Retinal pigment epithelial cell (primary cell): ENCODE data around the gene PRR5L.

Experiments used
- DNase-seq: peaks from one replicate; pipeline ENCODE4 v3.0.0-alpha.2; 2010; ENCODE audit warnings: low read depth
- H3K4me3 ChIP-seq: 2 replicates; pipeline ENCODE4 v1.5.1; 2011; ENCODE audit warnings: mild to moderate bottlenecking, low read length, control low read depth, moderate library complexity
- TF ChIP-seq, protein P1 (sequence below): conservative IDR thresholded peaks from 2 replicates; pipeline ENCODE4 v1.5.1; 2011; ENCODE audit warnings: low read depth, low read length, control low read depth, inconsistent platforms

The PRR5L gene

DNA sequence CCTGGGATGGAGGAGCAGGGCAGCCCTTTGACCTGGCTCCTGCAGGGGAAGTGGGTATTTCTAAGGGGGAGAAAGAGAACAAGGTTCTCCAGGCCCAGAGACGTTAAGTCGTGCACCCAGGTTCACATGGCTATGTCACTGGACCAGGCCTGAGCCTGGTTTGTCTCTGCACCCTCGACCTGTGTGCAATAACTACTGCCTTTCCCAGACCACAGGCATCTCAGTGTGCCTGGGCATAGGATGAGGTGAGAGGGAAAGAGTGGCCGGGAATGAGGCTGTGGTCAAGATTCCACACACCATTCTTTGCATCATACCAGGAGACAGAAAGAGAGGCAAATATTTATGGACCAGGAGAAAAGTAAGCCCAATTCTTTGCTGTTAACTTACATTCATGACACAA is 66.8 kb downstream of the PRR5L start:
- TF ChIP-seq, protein P1, sequence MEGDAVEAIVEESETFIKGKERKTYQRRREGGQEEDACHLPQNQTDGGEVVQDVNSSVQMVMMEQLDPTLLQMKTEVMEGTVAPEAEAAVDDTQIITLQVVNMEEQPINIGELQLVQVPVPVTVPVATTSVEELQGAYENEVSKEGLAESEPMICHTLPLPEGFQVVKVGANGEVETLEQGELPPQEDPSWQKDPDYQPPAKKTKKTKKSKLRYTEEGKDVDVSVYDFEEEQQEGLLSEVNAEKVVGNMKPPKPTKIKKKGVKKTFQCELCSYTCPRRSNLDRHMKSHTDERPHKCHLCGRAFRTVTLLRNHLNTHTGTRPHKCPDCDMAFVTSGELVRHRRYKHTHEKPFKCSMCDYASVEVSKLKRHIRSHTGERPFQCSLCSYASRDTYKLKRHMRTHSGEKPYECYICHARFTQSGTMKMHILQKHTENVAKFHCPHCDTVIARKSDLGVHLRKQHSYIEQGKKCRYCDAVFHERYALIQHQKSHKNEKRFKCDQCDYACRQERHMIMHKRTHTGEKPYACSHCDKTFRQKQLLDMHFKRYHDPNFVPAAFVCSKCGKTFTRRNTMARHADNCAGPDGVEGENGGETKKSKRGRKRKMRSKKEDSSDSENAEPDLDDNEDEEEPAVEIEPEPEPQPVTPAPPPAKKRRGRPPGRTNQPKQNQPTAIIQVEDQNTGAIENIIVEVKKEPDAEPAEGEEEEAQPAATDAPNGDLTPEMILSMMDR: no peak
- H3K4me3 ChIP-seq: no peak overlapping the region
- peak; percentile 71 for DNase-seq

DNA sequence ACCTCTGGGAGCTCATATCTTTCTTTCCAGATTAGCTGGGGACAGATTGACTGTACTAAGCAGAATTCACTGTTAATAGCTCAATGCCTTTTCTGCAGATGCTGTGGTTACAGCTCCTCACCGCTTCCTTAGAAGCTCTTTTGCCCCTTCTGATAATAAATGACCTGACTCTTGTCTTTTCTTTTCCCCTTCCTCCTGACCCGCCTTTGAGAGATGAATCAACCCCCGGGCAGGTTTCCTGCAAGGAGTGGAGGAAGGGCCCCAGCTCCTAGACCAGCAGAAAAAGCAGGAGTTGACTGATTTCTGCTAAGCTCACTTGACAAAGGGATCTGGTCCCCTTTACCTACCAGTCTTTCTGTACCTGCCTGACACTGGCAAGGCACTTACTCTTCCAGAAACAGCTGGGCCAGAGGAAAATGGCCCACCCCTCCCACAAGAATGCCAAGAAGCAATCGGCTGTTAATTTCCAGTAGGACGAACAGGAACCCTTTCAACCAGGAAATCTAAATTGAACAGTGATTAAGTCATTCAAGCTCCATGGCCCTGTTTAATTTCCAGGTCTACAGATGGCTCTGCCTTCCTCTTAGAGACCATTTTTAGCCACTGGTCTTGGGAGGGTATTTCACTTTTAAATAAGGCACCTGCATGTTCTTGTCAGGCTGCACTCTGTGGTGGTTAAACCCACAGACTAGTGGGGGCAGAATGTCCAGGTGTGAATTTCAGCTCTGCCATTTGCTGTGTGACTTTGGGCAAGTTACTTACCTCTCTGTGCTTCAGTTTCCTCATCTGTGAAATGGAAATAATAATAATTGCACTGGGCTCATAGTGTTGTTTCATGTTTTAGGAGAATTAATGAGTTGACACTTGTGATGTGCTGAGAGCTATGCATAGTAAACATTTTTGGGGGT is 67.5 kb downstream of the PRR5L start:
- H3K4me3 ChIP-seq: no peak overlapping the region
- DNase-seq: no peak
- TF ChIP-seq, protein P1: no peak

DNA sequence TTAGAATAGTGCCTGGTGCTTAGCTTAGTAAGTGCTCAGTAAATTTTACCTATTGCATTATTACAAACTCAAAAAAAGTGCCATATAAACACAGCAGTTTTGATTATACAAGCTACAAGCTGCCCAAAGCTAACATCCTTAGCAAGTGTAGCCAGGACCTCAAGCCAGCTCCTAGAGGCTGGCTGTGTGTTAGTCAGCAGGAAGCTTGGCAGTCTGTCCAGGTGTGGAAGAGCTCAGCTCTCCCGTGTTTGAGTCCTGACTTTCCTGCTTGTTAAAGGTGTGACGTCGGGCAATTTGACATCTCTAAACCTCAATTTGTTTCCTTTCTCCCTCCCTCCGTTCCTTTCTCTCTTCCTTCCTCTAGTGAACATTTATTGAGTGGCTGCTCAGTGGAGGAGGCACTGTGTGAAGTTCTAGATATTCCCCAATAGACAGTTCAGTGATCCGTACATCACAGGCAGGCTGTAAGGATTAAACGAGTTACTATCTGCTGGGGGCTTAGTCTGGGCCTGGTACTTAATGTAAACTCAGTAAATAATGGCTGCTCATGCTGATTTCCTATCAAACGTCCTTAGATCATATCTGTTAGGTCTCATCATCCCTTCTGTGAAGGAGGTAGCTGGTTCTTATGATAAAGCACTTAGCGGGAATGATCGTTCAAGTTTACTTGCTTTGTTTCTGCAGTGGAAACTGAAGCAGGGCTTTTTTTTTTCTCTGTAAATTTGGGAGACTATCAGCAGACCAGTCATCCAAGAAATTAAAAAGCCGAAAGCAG is 68.7 kb downstream of the PRR5L start:
- TF ChIP-seq, protein P1: no peak
- no peak overlapping the region for H3K4me3 ChIP-seq
- DNase-seq: no peak

DNA sequence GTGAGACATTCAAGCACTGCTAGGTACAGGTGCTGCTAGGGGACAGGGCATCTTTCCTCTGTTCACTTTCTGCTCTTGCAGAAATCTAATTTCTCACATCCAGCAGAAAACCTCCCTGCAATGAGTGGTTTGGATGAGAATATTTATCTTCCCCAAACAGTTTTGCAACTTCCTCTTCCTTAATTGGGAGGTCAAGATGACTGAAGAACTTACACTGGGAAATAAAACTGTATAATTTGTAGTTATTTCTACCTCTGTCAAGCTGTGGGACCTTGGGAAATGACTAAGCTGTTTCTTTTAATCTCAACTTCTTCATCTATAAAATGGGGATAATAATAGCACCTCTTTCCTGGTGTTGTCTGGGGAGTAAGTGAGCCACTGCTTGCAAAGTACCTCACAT is 69.8 kb downstream of the PRR5L start:
- no peak for DNase-seq
- H3K4me3 ChIP-seq: no peak overlapping the region
- TF ChIP-seq, protein P1: no peak

- TF ChIP-seq, protein P1: no peak
- DNase-seq: no peak
- no peak overlapping the region for H3K4me3 ChIP-seq
These were observed 72.0 kb downstream of the PRR5L start for GRCh38 chr11:36367806-36368680.

DNA sequence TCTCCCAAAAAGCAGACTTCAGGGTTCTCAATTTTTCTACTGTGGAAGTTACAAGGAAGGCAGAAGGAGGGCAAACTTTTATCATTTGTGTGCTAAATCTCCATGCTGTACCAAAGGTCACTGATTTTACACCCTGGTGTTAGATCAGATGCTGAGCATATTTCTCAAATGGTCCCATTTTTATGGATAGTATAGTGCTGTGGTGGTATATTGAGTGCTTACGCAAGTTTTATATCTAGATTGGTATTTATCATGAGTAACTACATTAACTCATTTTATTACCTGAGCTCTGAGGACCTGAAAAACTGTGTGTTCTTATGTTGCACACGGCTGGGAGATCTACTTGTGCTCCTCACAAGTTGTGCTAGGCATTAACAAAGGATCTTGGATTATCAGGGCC is 75.1 kb downstream of the PRR5L start:
- no peak for DNase-seq
- TF ChIP-seq, protein P1: no peak
- H3K4me3 ChIP-seq: no peak overlapping the region
